NCI-H1694 treated with DMSO at 0.1 percent for 48 hours (cell line): ENCODE measurements around the gene CYB561.

Source experiments
- DNase-seq: peaks from one replicate; lab custom pipeline; 2025; lab: John Stamatoyannopoulos, UW

Gene CYB561

GRCh38 chr17:63433746-63434591 lies 12.1 kb downstream of the CYB561 start:
- DNase-seq = no peak

- no peak for DNase-seq
Observed at GRCh38 chr17:63431939-63432804, 13.9 kb downstream of the CYB561 start.

DNA sequence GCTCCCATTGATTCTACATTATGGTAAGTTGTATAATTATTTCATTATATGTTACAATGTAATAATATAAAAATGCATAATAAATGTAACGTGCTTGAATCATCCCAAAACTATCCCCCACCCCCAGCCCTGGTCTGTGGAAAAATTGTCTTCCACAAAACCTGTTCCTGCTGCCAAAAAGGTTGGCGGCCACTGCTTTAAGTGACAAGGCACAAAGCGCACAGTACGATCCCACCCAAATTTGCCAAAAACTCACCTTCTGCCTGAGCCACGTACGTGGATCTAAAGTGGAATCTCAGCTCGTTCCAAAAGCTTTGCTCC lies 14.5 kb downstream of the CYB561 start:
- no peak for DNase-seq

GRCh38 chr17:63430223-63430622 lies 15.9 kb downstream of the CYB561 start:
- DNase-seq = no peak

DNA sequence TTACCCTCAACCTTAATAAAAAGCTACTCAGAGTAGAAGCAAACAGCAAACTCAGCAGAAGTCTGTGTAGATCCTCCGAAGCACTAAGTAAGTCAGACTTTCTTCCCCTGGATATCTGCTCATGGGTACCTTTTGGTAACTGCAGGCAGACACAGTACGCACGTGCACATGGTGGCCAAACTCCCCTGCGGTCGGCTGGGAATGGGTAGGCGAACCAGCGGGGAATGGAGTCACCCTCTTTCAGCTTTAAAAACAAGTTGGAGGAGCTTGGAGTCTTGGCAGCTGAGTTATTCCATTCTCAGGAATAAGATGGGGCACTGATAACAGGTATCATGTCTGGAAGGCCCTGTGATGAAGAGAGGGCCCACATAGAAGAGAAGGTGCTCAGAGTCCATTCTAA lies 16.3 kb downstream of the CYB561 start:
- DNase-seq = no peak

GRCh38 chr17:63426917-63427308 lies 19.2 kb downstream of the CYB561 start:
- no peak for DNase-seq

GRCh38 chr17:63426041-63426916 lies 19.8 kb downstream of the CYB561 start:
- no peak for DNase-seq

DNA sequence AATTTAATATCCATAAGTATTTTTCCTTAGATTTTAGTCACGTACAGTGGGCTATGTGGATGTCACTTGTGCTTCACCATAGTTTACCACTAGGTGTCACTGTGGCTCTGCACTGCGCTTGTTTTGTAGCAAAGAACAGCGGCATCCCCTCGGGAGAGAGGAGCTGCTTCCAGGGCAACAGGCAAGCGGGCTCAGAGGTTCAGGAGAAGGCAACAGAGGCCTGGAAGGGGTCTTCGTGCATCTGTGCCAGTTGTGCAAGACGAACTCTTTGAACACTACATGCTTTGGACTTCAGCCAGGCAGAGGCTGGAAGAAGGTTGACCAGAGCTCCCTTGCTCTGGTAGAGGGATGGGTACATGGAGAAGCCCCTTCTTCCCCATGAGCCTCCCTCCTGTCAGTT lies 20.6 kb downstream of the CYB561 start:
- peak; percentile 83 for DNase-seq

GRCh38 chr17:63423963-63424362 lies 22.1 kb downstream of the CYB561 start:
- no peak for DNase-seq

GRCh38 chr17:63423251-63423950 lies 22.7 kb downstream of the CYB561 start:
- DNase-seq = no peak

DNA sequence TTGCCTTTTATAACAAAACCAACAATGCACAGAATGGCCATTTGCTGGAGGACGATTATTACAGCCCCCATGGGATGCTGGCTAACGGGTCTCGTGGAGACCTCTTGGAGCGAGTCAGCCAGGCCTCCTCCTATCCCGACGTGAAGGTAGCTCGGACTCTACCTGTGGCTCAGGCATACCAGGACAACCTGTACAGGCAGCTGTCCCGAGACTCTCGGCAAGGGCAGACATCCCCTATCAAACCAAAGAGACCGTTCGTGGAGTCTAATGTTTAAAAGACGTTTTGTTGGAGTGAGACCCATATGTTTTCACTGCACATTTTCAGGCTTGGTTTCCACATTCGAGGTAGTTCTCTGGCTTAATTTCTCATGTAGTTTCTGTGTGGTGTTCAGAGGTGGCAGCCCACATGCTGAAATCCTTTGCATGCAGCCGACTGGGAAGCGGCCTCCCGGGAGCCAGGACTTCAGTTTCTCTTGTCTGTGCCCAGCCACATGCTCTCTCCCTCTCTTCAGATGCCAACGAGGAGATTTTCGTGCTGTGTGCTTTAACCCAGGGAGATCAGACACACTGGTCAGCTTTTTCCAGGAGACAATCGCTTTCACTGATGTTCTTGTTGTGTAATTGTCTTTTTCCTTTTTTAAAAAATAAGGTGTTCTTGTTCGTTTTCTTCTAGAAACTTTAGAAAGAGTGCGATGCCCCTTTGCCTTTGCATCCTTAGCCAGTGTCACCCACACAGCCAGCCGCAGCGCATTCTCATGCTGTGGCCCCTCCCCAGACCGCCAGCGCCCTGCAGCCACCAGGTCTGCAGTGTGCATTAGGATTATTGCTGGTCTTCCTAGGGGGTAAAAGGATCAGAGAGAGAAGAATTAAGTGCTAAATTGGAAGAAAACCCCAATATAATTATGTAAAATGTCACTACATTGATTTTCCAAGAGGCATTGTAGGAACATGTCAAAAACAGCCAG lies 24.1 kb downstream of the CYB561 start:
- no peak for DNase-seq

DNA sequence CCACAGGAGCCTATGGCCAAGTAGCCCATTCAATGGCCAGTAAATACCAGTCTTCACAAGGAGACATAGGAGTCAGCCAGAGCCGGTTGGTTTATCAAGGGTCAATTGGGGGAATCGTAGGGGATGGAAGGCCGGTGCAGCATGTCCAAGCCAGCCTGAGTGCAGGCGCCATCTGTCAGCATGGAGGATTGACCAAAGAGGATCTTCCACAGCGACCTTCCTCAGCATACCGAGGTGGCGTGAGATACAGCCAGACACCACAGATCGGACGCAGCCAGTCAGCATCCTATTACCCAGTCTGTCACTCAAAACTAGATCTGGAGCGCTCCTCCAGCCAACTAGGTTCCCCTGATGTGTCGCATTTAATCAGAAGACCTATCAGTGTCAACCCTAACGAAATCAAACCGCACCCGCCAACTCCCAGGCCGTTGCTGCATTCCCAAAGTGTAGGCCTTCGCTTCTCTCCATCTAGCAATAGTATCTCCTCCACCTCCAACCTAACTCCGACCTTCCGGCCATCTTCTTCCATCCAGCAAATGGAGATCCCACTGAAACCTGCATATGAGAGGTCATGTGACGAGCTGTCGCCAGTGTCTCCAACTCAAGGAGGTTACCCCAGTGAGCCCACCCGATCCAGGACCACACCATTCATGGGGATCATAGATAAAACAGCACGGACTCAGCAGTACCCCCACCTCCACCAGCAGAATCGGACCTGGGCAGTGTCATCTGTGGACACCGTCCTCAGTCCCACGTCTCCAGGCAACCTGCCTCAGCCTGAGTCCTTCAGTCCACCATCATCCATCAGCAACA lies 25.0 kb downstream of the CYB561 start:
- no peak for DNase-seq

GRCh38 chr17:63419949-63420867 lies 25.9 kb downstream of the CYB561 start:
- no peak for DNase-seq

DNA sequence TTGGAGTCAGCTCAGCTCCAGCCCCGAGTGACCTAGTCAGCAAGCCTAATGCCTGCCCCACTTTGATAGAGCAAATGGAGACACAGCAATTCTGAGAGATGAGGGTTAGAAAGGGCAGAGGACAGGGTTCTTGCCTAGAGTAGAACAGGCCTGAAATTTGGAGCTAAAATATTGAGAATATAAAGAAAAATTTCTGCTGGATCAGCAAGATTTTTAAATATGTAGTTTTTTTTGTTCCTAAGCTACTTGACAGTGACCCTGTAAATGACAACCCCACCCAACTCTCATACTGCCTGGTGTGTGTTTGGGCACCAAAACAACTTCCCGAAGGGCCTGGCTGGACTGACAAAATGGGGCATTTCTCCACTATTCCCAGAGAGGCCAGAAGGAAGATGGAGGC lies 26.7 kb downstream of the CYB561 start:
- no peak for DNase-seq

- no peak for DNase-seq
Observed at GRCh38 chr17:63418540-63418939, 27.6 kb downstream of the CYB561 start.

- DNase-seq = no peak
Observed at GRCh38 chr17:63414222-63414621, 31.9 kb downstream of the CYB561 start.

GRCh38 chr17:63413128-63413527 lies 33.0 kb downstream of the CYB561 start:
- DNase-seq = no peak

GRCh38 chr17:63412234-63412633 lies 33.9 kb downstream of the CYB561 start:
- DNase-seq = no peak
